IPS DF 4.7 (cell line): ENCODE measurements around the gene TBC1D3K.
"Not testable (repeated sequence)": the region's sequence is repeated elsewhere in the genome, so short reads cannot be mapped to it uniquely, and the experiment has no call there.

Source experiments
- DNase-seq: peaks from one replicate; pipeline ENCODE4 v3.0.0-alpha.2; 2013; ENCODE audit warnings: low spot score; ENCODE audit errors: extremely low read depth

The TBC1D3K gene

DNA sequence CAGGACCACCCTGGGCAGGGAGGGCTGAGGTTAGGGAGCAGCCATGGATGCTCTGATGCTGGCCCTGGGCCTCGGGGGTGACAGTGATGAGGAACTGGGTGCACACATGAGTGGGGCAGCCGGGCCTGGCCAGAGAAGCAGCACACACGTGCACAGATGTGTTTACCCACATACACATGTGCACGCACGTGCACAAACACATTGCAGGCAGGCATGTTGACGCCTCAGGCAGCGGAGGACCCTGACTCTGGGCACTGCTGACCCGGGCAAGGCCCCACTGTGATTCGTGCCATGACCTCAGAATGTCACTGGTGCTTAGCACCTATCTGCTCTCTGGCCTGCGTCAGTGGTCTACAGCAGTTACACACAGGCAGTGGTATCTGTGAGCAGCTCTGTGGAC is at the start of gene TBC1D3K:
Gene TBC1D3K (plus strand): TSS at position 301 of the 400 bp plus-strand sequence. CDS start 1,585 bp downstream, outside the sequence.
- not testable (repeated sequence) for DNase-seq

DNA sequence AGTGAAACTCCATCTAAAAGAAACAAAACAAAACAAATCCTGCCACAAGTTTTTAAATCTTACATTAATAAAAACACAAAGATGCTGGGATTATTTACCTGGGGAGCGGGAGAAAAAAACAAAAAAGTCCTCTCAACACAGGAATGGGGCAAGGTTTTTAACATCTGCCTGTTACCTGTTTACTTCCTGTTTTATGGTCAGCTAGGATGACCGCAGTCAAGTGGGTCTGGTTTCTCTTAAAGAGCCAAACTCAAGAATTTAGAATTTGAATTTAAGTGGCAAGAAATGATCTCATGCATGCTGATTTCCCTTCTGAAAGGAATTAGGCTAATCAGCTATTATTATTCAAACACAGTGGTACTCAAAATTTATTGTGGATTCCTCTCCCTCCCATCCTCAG is 39.7 kb upstream of the TBC1D3K start:
- no peak for DNase-seq

DNA sequence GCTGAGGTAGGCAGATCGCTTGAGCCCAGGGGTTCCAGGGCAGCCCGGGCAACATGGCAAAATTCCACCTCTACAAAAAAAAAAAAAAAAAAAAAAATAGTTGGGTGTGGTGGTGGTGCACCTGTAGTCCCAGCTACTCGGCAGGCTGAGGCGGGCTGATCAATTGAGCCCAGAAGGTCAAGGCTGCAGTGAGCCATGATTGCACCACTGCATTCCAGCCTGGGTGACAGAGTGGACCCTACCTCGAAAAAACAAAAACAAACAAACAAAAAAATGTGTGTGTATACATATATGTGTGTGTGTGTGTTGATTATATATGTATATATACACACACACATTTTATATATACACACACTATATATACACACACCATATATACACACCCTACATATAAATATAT is 39.1 kb upstream of the TBC1D3K start:
- no peak for DNase-seq

DNA sequence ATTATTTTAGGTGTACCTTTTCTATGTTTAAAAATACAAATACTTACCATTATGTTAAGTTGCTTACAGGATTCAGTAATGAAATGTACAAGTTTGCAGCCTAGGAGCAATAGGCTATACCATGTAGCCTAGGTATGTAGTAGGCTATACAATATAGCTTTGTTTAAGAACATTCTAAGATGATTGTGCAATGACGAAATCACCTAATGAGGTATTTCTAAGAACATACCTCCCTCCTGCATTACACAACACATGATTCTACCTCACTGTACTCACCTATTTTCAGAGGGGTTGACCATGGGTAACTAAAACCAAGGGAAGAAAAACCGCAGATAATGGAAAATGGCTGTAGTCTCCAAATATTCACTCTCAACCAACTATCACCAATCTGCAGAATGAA is 35.3 kb upstream of the TBC1D3K start:
- no peak for DNase-seq

DNA sequence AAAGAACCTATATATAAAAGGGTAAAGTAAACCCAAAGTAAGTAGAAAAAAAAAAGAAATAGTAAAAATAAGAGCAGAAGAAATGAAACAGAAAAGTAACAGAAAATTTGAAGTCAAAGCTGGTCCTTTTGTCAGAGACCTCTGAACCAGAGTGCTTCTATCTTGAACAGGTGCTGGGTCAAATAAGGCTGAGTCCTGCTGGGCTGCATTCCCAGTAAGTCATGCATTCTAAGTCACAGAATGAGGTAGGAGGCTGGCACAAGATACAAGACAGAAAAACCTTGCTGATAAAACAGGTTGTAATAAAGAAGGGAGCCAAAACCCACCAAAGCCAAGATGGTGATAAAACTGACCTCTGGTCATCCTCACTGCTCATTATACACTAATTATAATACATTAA is 27.3 kb upstream of the TBC1D3K start:
- not testable (repeated sequence) for DNase-seq
